ENCODE results near the gene AFF2.

Gene AFF2

DNA sequence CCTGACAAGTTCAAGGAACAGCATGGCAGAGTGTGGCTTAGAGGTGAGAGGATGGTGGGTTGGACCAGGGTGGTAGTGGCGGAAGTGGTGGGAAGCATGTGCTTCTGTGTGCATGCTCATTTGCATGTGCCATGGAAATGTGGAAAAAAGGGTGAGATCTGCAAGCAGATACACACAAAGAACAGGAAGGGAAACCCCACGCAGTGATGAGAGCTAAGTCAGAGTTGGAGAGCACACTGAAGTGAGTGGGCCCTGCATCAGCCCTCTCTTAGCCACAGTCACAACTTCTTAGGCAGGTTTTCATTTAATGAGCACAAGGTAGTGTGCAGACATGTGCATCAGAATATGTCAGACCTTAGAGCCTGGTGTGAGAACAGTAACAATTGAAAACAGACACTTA lies 483.8 kb downstream of the AFF2 start:
- no peak for DNase-seq
- no peak overlapping the region for H3K4me3 ChIP-seq
- H3K9me3 ChIP-seq, result no peaks in the 10 kb centered on the region
- TF ChIP-seq, protein P1, sequence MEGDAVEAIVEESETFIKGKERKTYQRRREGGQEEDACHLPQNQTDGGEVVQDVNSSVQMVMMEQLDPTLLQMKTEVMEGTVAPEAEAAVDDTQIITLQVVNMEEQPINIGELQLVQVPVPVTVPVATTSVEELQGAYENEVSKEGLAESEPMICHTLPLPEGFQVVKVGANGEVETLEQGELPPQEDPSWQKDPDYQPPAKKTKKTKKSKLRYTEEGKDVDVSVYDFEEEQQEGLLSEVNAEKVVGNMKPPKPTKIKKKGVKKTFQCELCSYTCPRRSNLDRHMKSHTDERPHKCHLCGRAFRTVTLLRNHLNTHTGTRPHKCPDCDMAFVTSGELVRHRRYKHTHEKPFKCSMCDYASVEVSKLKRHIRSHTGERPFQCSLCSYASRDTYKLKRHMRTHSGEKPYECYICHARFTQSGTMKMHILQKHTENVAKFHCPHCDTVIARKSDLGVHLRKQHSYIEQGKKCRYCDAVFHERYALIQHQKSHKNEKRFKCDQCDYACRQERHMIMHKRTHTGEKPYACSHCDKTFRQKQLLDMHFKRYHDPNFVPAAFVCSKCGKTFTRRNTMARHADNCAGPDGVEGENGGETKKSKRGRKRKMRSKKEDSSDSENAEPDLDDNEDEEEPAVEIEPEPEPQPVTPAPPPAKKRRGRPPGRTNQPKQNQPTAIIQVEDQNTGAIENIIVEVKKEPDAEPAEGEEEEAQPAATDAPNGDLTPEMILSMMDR (IDR thresholded peaks at IDR 0.05), result no peak
- H3K36me3 ChIP-seq, result no peaks in the 10 kb centered on the region
- no peaks in the 10 kb centered on the region for H3K4me1 ChIP-seq
- H3K27me3 ChIP-seq, result no peaks in the 10 kb centered on the region
- no peak overlapping the region for H3K27ac ChIP-seq
- intact Hi-C loops (cut with DNase I; ENCODE audit: low total_unique reads), result no loop called here

DNA sequence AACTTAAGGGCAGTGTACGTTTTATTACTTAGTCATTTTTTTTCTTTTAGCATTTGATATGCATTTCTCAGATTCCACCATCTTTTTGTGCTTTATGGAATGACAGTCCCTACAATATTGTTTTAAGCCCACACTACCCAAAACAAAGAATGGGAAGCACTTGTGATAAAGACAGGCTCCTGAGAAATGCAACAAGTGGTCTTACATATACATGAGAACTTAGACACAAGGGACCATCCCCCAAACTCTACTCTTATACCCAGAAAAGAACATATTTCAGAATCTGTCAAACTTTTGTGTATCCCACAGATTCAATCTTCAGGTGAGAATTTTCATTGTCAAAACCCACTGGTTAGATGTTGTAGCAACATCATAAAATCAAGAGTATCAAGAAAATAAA lies 491.1 kb downstream of the AFF2 start:
- TF ChIP-seq, protein P1 (IDR thresholded peaks at IDR 0.05), result no peak
- Histone ChIP-seq H3K36me3 (no peaks in the 10 kb centered on the region), H3K27ac (no peak overlapping the region), H3K27me3 (no peaks in the 10 kb centered on the region), H3K4me3 (no peak overlapping the region), H3K9me3 (no peaks in the 10 kb centered on the region), H3K4me1 (no peaks in the 10 kb centered on the region)
- DNase-seq, result no peak
- intact Hi-C loops (cut with DNase I; ENCODE audit: low total_unique reads), result no loop called here

DNA sequence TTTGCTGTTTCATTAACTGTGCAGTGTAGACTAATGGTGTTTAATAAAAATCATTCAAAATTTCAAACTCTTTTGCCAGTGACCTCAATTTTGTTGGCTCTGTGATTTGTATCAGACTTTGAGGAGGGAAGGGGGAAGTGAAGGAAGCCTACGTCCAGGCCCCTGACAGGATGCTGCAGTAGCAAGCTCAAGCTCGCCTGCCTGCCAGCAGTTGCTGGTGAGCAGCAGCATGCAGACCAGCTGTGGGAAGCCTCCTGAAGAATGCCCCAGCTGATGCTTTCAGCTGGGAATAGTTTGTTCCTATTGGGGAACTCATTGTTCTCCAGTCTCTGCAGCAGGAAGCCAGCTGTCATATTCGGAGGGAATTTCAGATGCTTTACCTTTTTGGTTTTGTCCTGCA lies 495.2 kb downstream of the AFF2 start:
- intact Hi-C loops (cut with DNase I; ENCODE audit: low total_unique reads), result no loop called here
- H3K4me3 ChIP-seq, result no peak overlapping the region
- DNase-seq, result no peak
- no peak overlapping the region for H3K27ac ChIP-seq
- H3K9me3 ChIP-seq, result no peaks in the 10 kb centered on the region
- no peaks in the 10 kb centered on the region for H3K36me3 ChIP-seq
- no peaks in the 10 kb centered on the region for H3K4me1 ChIP-seq
- TF ChIP-seq, protein P1 (IDR thresholded peaks at IDR 0.05), result no peak
- H3K27me3 ChIP-seq, result no peaks in the 10 kb centered on the region

DNA sequence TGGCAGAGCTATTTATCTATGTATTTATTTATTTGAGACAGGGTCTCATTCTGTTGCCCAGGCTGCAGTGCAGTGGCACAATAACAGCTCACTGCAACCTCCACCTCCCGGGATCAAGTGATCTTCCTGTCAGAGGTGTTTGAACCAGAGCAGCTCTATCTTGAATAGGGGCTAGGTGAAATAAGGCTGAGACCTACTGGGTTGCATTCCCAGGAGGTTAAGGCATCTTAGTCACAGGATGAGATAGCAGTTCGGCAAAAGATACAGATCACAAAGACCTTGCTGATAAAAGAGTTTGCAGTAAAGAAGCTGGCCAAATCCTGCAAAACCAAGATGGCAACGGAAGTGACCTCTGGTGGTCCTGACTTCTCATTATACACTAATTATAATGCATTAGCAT lies 501.9 kb downstream of the AFF2 start:
- DNase-seq, result no peak
- H3K9me3 ChIP-seq, result no peaks in the 10 kb centered on the region
- no peaks in the 10 kb centered on the region for H3K36me3 ChIP-seq
- H3K27ac ChIP-seq, result no peak overlapping the region
- intact Hi-C loops (cut with DNase I; ENCODE audit: low total_unique reads), result no loop called here
- H3K27me3 ChIP-seq, result no peaks in the 10 kb centered on the region
- no peaks in the 10 kb centered on the region for H3K4me1 ChIP-seq
- TF ChIP-seq, protein P1 (IDR thresholded peaks at IDR 0.05), result no peak
- no peak overlapping the region for H3K4me3 ChIP-seq

DNA sequence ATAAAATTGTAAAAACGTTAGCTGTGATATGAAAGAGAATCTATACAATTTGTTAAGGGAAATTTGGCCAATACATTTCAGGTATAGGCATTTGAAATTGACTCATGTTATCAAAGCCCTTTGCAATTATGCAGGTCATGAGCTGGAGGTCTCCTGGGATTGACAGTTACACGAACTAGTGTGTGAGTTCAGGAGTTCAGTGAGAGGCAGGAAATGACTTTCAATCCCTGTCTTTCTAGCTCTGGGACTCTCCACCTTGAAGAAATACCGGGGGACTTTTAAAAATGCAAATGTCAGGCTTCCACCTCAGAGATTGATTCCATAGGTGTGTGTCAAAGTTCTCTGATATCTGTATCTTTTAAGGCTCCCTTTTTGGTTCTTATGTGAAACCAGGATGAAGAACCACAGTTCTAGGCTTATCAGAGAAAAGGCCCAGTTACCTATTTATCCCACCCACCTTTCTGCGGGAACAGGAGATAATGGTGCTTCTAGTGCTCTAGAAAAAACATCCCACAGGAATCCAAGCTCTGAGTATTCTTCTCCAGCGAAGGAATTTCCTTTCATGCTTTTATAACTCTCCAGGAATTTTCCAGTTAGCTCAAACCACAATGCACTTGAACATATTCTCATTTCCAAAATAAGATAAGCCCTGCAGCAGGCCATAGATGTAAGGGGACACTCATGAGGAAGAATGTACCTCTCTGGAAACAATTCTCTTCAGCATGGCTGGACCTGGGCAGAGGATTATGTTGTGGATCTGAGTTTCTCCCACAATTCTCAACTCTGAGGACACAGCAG lies 503.6 kb downstream of the AFF2 start:
- Histone ChIP-seq H3K36me3 (no peaks in the 10 kb centered on the region), H3K27me3 (no peaks in the 10 kb centered on the region), H3K9me3 (no peaks in the 10 kb centered on the region), H3K4me1 (no peaks in the 10 kb centered on the region), H3K4me3 (no peak overlapping the region), H3K27ac (no peak overlapping the region)
- intact Hi-C loops (cut with DNase I; ENCODE audit: low total_unique reads), result no loop called here
- TF ChIP-seq, protein P1 (IDR thresholded peaks at IDR 0.05), result no peak
- DNase-seq, result no peak
